OCI-LY3 (cell line): ENCODE data around the gene SOSTDC1.

Source experiments
- H2AFZ ChIP-seq: fragments of 200-600, 300-600 bp; shearing (Covaris generic); 2 replicates; pipeline ENCODE4 v1.6.0; 2014; ENCODE audit warnings: antibody characterized with exemption, low read depth, low read length
- H3K27ac ChIP-seq: fragments of 200-600, 300-600 bp; sonication (generic); 2 replicates; pipeline ENCODE4 v1.5.1; 2014; ENCODE audit warnings: mild to moderate bottlenecking, low read length, moderate library complexity, mixed read lengths
- H3K27me3 ChIP-seq: fragments of 200-600, 300-600 bp; sonication (generic); 2 replicates; pipeline ENCODE4 v1.6.1; 2014; ENCODE audit warnings: low read depth, low read length, mixed read lengths
- H3K36me3 ChIP-seq: fragments of 200-600, 300-600 bp; sonication (generic); replicated peaks from 2 replicates; pipeline ENCODE3; 2014; ENCODE audit warnings: low read depth, low read length, mixed read lengths
- H3K4me1 ChIP-seq: fragments of 300-600, 200-600 bp; sonication (generic); 2 replicates; pipeline ENCODE4 v1.6.1; 2014; ENCODE audit warnings: low read length, mixed read lengths
- H3K4me2 ChIP-seq: fragments of 200-600, 300-600 bp; sonication (generic); 2 replicates; pipeline ENCODE4 v1.6.1; 2014; ENCODE audit warnings: low read length, mixed read lengths
- H3K4me3 ChIP-seq: fragments of 300-600, 200-600 bp; sonication (generic); 2 replicates; pipeline ENCODE4 v1.5.1; 2014; ENCODE audit warnings: antibody characterized with exemption, mild to moderate bottlenecking, low read length, moderate library complexity
- H3K79me2 ChIP-seq: fragments of 300-600, 200-600 bp; shearing (Covaris generic); 2 replicates; pipeline ENCODE4 v1.6.1; 2014; ENCODE audit warnings: mild to moderate bottlenecking, low read length, mixed read lengths
- H3K9ac ChIP-seq: fragments of 300-600, 200-600 bp; shearing (Covaris generic); 2 replicates; pipeline ENCODE4 v1.6.0; 2014; ENCODE audit warnings: mild to moderate bottlenecking, low read length, moderate library complexity
- H3K9me3 ChIP-seq: fragments of 200-600, 300-600 bp; shearing (Covaris generic); 2 replicates; pipeline ENCODE4 v1.6.1; 2014; ENCODE audit warnings: low read length, mixed read lengths; ENCODE audit not compliant: insufficient read depth
- H4K20me1 ChIP-seq: fragments of 200-600, 300-600 bp; sonication (generic); 2 replicates; pipeline ENCODE4 v1.6.1; 2016; ENCODE audit warnings: low read length, mixed read lengths; ENCODE audit not compliant: insufficient read depth
- CTCF ChIP-seq: fragments of 200-600, 300-600 bp; sonication (generic); IDR thresholded peaks from 2 replicates; pipeline ENCODE4 v1.5.1; 2014; ENCODE audit warnings: antibody characterized with exemption, low read length, low read depth
- EZH2phosphoT487 ChIP-seq: fragments of 200-600 bp; shearing (Covaris generic); IDR thresholded peaks from 2 replicates; pipeline ENCODE4 v1.6.1; 2018; ENCODE audit warnings: antibody characterized with exemption, mixed run types, low read depth

The SOSTDC1 gene

DNA sequence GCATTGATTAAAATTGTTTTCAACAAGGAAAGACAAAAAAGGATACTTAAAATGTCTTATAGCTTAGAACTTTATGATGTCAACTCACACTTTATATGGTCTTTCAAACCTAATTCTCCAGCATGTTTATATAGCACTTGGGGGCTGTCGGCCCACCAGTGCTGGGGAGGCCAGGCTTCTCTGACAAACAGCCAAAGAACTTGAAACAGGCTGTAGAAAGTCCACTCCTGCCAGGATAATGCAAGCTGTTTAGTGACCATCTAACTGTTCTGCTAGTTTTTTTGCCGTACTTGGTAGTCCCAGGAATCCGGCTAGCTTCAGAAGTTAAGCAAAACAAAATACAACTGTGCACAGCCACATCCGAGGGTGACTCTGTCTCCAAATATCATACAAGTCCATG is 13.6 kb upstream of the SOSTDC1 start:
- TF ChIP-seq CTCF: no peak
- no peak for TF ChIP-seq EZH2phosphoT487
- Histone ChIP-seq H3K4me2 (no peak overlapping the region), H2AFZ (no peak overlapping the region), H3K27ac (no peak overlapping the region), H4K20me1 (no peaks in the 10 kb centered on the region), H3K9me3 (no peaks in the 10 kb centered on the region), H3K4me3 (no peak overlapping the region), H3K79me2 (no peaks in the 10 kb centered on the region), H3K36me3 (no peaks in the 10 kb centered on the region), H3K9ac (no peak overlapping the region), H3K27me3 (no peaks in the 10 kb centered on the region), H3K4me1 (no peaks in the 10 kb centered on the region)

DNA sequence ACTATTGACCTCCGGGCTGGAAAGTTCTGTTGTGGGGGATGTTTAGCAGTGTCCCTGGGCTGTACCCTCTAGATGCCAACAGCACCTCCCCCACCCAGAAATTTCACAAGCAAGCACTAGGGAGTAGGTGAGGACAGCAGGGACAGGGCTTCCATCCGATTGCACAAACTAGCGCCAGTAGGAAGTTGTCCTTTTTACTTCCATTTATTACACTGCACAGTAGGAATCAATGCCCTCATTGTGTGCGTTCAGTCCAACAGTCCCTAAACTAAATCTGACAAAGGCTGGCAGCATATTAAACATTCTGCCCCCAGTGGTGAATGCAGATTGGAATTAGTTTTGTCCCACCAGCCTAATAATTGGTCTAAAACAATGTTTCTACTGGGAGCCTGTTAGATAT is 6.4 kb upstream of the SOSTDC1 start:
- no peaks in the 10 kb centered on the region for H3K79me2 ChIP-seq
- H3K36me3 ChIP-seq: no peaks in the 10 kb centered on the region
- H3K27ac ChIP-seq: no peak overlapping the region
- H3K4me1 ChIP-seq: no peaks in the 10 kb centered on the region
- no peak overlapping the region for H2AFZ ChIP-seq
- no peak overlapping the region for H3K4me3 ChIP-seq
- no peak overlapping the region for H3K4me2 ChIP-seq
- no peaks in the 10 kb centered on the region for H3K9me3 ChIP-seq
- H3K9ac ChIP-seq: no peak overlapping the region
- no peaks in the 10 kb centered on the region for H3K27me3 ChIP-seq
- no peaks in the 10 kb centered on the region for H4K20me1 ChIP-seq
- TF ChIP-seq CTCF (no peak), EZH2phosphoT487 (no peak)

DNA sequence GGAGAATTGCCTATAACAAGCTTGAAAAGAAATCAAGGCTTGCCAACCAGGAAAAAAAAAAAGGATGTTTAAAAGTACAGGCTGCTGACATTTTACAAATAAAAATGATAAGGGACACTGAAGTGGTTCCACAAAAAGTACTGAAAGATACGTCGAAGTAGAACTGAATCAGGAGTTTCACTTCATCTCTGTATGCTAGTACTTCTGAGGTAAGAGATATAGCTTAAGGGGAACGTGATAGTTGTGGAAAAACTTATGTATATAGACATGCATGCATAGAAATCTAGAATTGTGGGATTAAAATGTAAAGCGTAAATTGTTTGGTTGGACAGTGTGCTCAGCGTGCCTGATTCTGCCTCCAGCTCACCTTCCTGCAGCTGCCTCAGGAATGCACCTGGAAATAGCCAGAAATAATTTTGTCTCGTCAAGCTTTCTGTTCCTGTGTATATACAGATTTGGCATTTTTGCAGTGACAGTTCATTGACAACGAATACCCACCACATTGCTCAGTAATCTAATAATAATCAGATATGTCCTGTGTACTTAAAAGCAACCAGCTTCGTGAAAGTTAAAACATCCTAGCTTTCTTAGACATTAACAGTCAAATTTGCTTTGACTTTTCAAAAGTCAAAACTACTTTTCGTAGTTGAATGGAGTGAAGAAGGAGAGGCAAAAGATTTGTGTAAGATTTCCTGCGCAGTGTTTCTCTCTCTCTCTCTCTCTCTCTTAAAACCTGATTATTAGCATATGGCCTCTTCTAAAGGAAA is 1.4 kb downstream of the SOSTDC1 start:
- Histone ChIP-seq H3K27ac (no peak overlapping the region), H3K36me3 (no peaks in the 10 kb centered on the region), H3K79me2 (no peaks in the 10 kb centered on the region), H3K9ac (no peak overlapping the region), H2AFZ (no peak overlapping the region; the same call in 1 of the 2 replicates), H4K20me1 (no peaks in the 10 kb centered on the region), H3K9me3 (no peaks in the 10 kb centered on the region), H3K4me3 (peak overlapping the region; percentile 52), H3K4me2 (peak overlapping the region; percentile 73), H3K4me1 (peaks cover 21% of the 10 kb centered on the region), H3K27me3 (peaks cover 11% of the 10 kb centered on the region; the same call in 1 of the 2 replicates)
- TF ChIP-seq CTCF (no peak), EZH2phosphoT487 (no peak)

DNA sequence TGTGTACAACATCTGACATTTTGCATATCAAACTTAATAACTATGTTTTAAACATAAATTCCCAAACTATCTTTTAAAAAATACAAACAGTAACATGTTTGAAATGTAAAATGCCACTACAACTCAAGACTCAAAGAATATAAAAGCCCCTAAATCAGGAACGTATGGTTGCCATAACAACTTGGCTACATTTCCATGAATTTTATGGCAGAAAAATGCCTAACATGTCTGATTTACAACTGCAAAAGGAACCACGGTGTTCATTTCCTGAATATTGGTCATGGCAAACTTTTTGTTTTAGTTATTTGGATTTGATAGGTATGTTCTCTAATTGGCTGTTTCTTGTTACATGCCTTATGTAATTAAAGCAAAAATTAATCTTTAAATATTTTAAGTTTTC is 2.0 kb downstream of the SOSTDC1 start:
- no peaks in the 10 kb centered on the region for H3K36me3 ChIP-seq
- H3K4me1 ChIP-seq: peaks cover 21% of the 10 kb centered on the region
- no peak overlapping the region for H2AFZ ChIP-seq
- H3K27ac ChIP-seq: no peak overlapping the region
- H3K9me3 ChIP-seq: no peaks in the 10 kb centered on the region
- no peaks in the 10 kb centered on the region for H3K79me2 ChIP-seq
- H3K4me3 ChIP-seq: peak overlapping the region; percentile 52; the same call in 1 of the 2 replicates
- no peak overlapping the region for H3K9ac ChIP-seq
- peak overlapping the region; percentile 73; the same call in 1 of the 2 replicates for H3K4me2 ChIP-seq
- H3K27me3 ChIP-seq: peaks cover 11% of the 10 kb centered on the region; the same call in 1 of the 2 replicates
- no peaks in the 10 kb centered on the region for H4K20me1 ChIP-seq
- TF ChIP-seq EZH2phosphoT487 (no peak), CTCF (no peak)
